ENCODE data around the gene EFHC2. TPM values are rescaled to one million over a fixed set of nuclear protein-coding genes. Genes with fewer than 3 reads are reported as not detected.

Gene EFHC2
- polyA plus RNA-seq, 1 of the 3 experiments (the other 2 are of a cell fraction) = 0.03 TPM

DNA sequence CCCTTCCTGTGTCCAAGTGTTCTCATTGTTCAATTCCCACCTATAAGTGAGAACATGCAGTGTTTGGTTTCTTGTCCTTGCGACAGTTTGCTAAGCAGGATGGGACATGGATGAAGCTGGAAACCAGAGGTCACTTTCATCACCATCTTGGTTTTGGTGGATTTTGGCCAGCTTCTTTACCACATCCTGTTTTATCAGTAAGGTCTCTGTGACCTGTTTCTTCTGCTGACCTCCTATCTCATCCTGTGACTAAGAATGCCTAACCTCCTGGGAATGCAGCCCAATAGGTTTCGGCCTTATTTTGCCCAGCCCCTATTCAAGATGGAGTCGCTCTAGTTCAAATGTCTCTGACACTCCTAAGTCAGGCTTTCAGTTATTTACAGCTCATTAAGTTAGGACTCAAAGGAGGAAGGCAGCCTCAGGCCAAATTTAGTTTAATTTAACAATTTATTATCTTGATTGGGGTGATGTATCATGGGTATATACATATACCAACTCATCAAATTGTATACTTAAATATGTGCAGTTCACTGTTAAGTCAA is 200.3 kb downstream of the EFHC2 start:
- Histone ChIP-seq H3K4me1 (ENCODE audit: control insufficient read depth in 1 of 2, insufficient read depth in 2 of 2, low read depth in 1 of 2, low read length in 1 of 2) (no peaks in the 10 kb centered on the region), H3K4me2 (no peak overlapping the region), H3K4me3 (ENCODE audit: low read depth in 2 of 2, low read length in 1 of 2) (no peak overlapping the region), H4K20me1 (ENCODE audit: insufficient read depth) (no peaks in the 10 kb centered on the region), H3K79me2 (ENCODE audit: insufficient read depth) (no peaks in the 10 kb centered on the region), H3K9me2 (no peaks in the 10 kb centered on the region), H2AFZ (ENCODE audit: low read depth) (no peak overlapping the region), H3K9ac (no peak overlapping the region), H3K36me3 (replicated peaks in 1 of 2; ENCODE audit: control insufficient read depth in 1 of 2, insufficient read depth in 2 of 2, low read length in 1 of 2) (no peaks in the 10 kb centered on the region), H3F3A (replicated peaks; ENCODE audit: insufficient read depth) (no peaks in the 10 kb centered on the region), H3K9me3 (no peaks in the 10 kb centered on the region), H3K27ac (ENCODE audit: low read depth in 2 of 2, low read length in 1 of 2) (no peak overlapping the region), H3K27me3 (ENCODE audit: insufficient read depth) (no peaks in the 10 kb centered on the region)
- ChIA-PET POLR2A (no interaction called here), CTCF (no interaction called here)
- no peak for DNase-seq
- WGBS (ENCODE audit: low lambda C conversion rate) = 42% methylated on average over 3 of the region's 3 CpGs
- no peak for TF ChIP-seq PBX3 (IDR thresholded peaks at IDR 0.05)
- TF ChIP-seq USF2 (IDR thresholded peaks at IDR 0.05; ENCODE audit: borderline replicate concordance, low read depth, low read length) = no peak
- TF ChIP-seq JUND (IDR thresholded peaks at IDR 0.05) = no peak
- no peak for TF ChIP-seq USF1 (IDR thresholded peaks at IDR 0.05; ENCODE audit: borderline replicate concordance, low read depth)
- TF ChIP-seq EP300 (IDR thresholded peaks at IDR 0.05; ENCODE audit: borderline replicate concordance in 1 of 2, low read depth in 1 of 2, low read length in 1 of 2) = no peak
- no peak for TF ChIP-seq NFIC (IDR thresholded peaks at IDR 0.05; ENCODE audit: borderline replicate concordance)
- no peak for TF ChIP-seq GABPA (IDR thresholded peaks at IDR 0.05; ENCODE audit: low read depth)
- TF ChIP-seq POLR2AphosphoS5 (IDR thresholded peaks at IDR 0.05; ENCODE audit: low read depth, low read length) = no peak
- TF ChIP-seq RFX5 (IDR thresholded peaks at IDR 0.05; ENCODE audit: low read length) = no peak
- no peak for TF ChIP-seq EZH2phosphoT487 (IDR thresholded peaks at IDR 0.05; ENCODE audit: borderline replicate concordance, low read depth)
- TF ChIP-seq SMC3 (IDR thresholded peaks at IDR 0.05; ENCODE audit: low read depth, low read length) = no peak

- POLR2A ChIA-PET = no interaction called here
- Histone ChIP-seq H3K9me3 (no peaks in the 10 kb centered on the region), H3K4me1 (ENCODE audit: control insufficient read depth in 1 of 2, insufficient read depth in 2 of 2, low read depth in 1 of 2, low read length in 1 of 2) (no peaks in the 10 kb centered on the region), H3K36me3 (replicated peaks in 1 of 2; ENCODE audit: control insufficient read depth in 1 of 2, insufficient read depth in 2 of 2, low read length in 1 of 2) (no peaks in the 10 kb centered on the region), H3K4me2 (no peak overlapping the region), H3K9me2 (no peaks in the 10 kb centered on the region), H3K79me2 (ENCODE audit: insufficient read depth) (no peaks in the 10 kb centered on the region), H3K27ac (ENCODE audit: low read depth in 2 of 2, low read length in 1 of 2) (no peak overlapping the region), H4K20me1 (ENCODE audit: insufficient read depth) (no peaks in the 10 kb centered on the region), H3K9ac (no peak overlapping the region), H3K4me3 (ENCODE audit: low read depth in 2 of 2, low read length in 1 of 2) (no peak overlapping the region), H3K27me3 (ENCODE audit: insufficient read depth) (no peaks in the 10 kb centered on the region), H3F3A (replicated peaks; ENCODE audit: insufficient read depth) (no peaks in the 10 kb centered on the region), H2AFZ (ENCODE audit: low read depth) (no peak overlapping the region)
- 31% methylated on average over 2 of the region's 2 CpGs for WGBS (ENCODE audit: low lambda C conversion rate)
- CTCF ChIA-PET = no interaction called here
- DNase-seq = no peak
- TF ChIP-seq IRF3 (IDR thresholded peaks at IDR 0.05; ENCODE audit: low read depth, low read length) (no peak), SMC3 (IDR thresholded peaks at IDR 0.05; ENCODE audit: low read depth, low read length) (no peak), TAF1 (IDR thresholded peaks at IDR 0.05; ENCODE audit: borderline replicate concordance, low read depth, low read length) (no peak), POLR2AphosphoS5 (IDR thresholded peaks at IDR 0.05; ENCODE audit: low read depth, low read length) (no peak), GATA2 (CRISPR knock-in tag; IDR thresholded peaks at IDR 0.05) (no peak), NFIC (IDR thresholded peaks at IDR 0.05; ENCODE audit: borderline replicate concordance) (no peak), EZH2phosphoT487 (IDR thresholded peaks at IDR 0.05; ENCODE audit: borderline replicate concordance, low read depth) (no peak), FOSL2 (IDR thresholded peaks at IDR 0.05; ENCODE audit: borderline replicate concordance, low read depth) (no peak), RFX5 (IDR thresholded peaks at IDR 0.05; ENCODE audit: low read length) (no peak), MXI1 (IDR thresholded peaks at IDR 0.05; ENCODE audit: low read depth, low read length) (no peak), SIN3A (IDR thresholded peaks at IDR 0.05; ENCODE audit: borderline replicate concordance, low read depth, low read length) (no peak), TEAD4 (IDR thresholded peaks at IDR 0.05; ENCODE audit: borderline replicate concordance, insufficient read depth) (no peak), EP300 (IDR thresholded peaks at IDR 0.05; ENCODE audit: borderline replicate concordance in 1 of 2, low read depth in 1 of 2, low read length in 1 of 2) (no peak), USF2 (IDR thresholded peaks at IDR 0.05; ENCODE audit: borderline replicate concordance, low read depth, low read length) (no peak), ELF1 (IDR thresholded peaks at IDR 0.05) (no peak)
- TF ChIP-seq, protein P1, sequence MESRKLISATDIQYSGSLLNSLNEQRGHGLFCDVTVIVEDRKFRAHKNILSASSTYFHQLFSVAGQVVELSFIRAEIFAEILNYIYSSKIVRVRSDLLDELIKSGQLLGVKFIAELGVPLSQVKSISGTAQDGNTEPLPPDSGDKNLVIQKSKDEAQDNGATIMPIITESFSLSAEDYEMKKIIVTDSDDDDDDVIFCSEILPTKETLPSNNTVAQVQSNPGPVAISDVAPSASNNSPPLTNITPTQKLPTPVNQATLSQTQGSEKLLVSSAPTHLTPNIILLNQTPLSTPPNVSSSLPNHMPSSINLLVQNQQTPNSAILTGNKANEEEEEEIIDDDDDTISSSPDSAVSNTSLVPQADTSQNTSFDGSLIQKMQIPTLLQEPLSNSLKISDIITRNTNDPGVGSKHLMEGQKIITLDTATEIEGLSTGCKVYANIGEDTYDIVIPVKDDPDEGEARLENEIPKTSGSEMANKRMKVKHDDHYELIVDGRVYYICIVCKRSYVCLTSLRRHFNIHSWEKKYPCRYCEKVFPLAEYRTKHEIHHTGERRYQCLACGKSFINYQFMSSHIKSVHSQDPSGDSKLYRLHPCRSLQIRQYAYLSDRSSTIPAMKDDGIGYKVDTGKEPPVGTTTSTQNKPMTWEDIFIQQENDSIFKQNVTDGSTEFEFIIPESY (IDR thresholded peaks at IDR 0.05; ENCODE audit: borderline replicate concordance, low read depth) = no peak
These were observed 213.3 kb downstream of the EFHC2 start for GRCh38 chrX:44130189-44130588.

Measured in SK-N-SH (cell line).